ENCODE results near the gene SNED1.
"Not testable (repeated sequence)": the region's sequence is repeated elsewhere in the genome, so short reads cannot be mapped to it uniquely, and the experiment has no call there.

Gene SNED1

DNA sequence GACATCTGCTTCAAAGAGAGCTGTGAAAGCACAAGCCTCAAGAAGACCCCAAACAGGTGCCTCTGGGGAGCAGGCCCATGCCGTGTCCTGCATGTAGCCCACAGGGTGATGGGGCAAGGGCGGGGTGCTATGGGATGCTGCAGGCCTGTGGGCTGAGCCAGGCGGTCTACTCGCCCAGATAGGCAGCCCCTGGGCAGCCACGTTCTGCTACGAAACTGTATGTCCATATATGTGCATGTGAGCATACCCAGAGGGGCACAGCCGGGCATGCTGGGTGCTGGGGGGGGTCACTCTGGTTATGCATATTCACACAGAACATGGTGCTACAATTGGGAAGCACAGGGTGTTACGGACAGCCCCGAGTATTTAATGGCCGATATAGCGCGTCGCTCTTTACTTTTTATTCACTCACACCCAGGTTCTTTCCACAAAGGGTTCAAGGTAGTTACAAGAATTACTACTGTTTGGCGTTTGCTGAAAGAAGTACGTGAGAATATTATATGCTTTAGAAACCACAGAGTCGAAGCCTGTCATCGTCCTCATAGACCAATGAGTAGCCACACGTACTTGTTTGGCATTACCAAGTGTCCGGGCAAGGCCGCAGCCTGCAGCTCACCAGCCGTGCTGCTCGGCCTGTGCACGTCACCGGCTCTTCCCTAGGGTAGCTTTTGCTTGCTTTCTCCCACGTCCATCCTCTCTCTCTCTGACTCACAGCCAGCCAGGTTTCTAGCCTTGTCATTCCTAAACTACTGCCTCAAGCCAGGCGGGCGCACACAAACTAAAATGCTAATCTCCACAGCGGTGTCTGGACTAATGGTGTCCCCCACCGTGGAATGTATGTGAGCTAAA, 89.2 kb downstream of the SNED1 start:
- in situ Hi-C loops (cut with HindIII; ENCODE audit: low pct_unique_long_range_greater_than_20kb, low sequenced_read_pairs): no loop called here
- no peak for DNase-seq (ENCODE audit: low read depth in 1 of 2, low spot score in 1 of 2)
- TF ChIP-seq JUND (IDR thresholded peaks at IDR 0.05; ENCODE audit: low read depth): no peak

GRCh38 chr2:241088376-241088775, 90.0 kb downstream of the SNED1 start:
- DNase-seq (ENCODE audit: low read depth in 1 of 2, low spot score in 1 of 2): no peak
- TF ChIP-seq JUND (IDR thresholded peaks at IDR 0.05; ENCODE audit: low read depth): no peak
- in situ Hi-C loops (cut with HindIII; ENCODE audit: low pct_unique_long_range_greater_than_20kb, low sequenced_read_pairs): no loop called here

DNA sequence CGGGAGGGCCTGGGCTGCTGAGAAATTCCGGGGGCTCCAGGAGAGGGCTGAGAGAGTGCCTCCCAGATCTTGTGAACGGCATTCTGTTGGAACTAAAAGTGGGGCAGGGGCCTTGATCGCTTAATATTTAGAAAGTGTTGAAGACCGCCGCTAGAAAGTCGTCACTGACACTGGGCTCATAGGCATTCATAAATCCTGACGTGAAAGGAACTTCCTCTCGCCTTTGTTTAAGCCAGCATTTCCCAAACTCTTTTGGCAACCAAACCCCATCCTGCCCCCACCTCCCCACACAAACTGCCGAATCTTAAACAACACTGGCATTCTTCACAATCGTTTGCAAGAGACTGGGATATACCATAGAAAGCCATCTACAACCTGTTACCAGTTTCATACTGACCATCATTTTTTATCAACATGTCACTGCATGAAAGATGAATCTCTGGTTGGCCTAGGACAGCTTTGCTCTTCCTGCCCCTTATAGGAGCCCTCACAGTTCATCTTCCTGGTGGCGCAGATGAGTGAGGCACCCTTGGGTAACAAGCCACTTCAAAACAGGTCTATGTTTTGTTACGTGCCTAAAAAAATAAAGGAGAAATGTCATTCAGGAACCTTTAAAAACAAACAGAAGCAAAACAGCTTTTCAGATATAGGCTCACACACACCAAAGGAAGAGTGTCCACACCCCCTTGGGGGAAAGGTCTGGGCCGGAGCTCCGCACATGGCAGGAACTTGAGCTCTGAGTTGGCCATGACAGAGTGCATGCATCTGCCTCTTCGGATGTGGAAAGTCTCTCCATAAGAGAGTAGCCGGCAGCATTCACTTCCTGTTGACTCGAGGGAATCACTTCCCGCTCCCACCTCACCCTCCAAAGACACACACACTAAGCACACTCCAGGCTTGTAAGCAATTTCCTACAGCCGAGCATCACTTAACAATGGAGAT, 90.6 kb downstream of the SNED1 start:
- in situ Hi-C loops (cut with HindIII; ENCODE audit: low pct_unique_long_range_greater_than_20kb, low sequenced_read_pairs): no loop called here
- no peak for TF ChIP-seq JUND (IDR thresholded peaks at IDR 0.05; ENCODE audit: low read depth)
- no peak for DNase-seq (ENCODE audit: low read depth in 1 of 2, low spot score in 1 of 2)

DNA sequence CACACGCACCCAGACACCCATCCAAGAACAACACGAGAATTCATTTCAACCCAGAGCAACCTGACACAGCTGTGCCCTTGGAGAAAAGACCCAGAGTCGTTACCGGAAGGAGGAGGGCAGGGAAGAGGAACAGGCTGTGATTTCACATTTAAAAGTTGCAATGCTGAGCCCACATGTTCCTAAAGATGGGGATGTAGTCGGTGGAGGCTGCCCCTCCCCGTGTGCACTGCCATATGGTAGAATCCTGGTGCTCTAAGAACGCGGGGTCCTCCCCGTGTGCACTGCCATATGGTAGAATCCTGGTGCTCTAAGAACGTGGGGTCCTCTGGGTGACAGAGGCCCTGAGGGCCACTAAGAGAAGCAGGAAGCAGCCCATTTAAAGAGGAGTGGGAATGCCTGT, 92.8 kb downstream of the SNED1 start:
- no peak for DNase-seq (ENCODE audit: low read depth in 1 of 2, low spot score in 1 of 2)
- no peak for TF ChIP-seq JUND (IDR thresholded peaks at IDR 0.05; ENCODE audit: low read depth)
- in situ Hi-C loops (cut with HindIII; ENCODE audit: low pct_unique_long_range_greater_than_20kb, low sequenced_read_pairs): no loop called here

GRCh38 chr2:241091734-241092445, 93.5 kb downstream of the SNED1 start:
- DNase-seq (ENCODE audit: low read depth in 1 of 2, low spot score in 1 of 2): no peak
- no peak for TF ChIP-seq JUND (IDR thresholded peaks at IDR 0.05; ENCODE audit: low read depth)
- in situ Hi-C loops (cut with HindIII; ENCODE audit: low pct_unique_long_range_greater_than_20kb, low sequenced_read_pairs): no loop called here

DNA sequence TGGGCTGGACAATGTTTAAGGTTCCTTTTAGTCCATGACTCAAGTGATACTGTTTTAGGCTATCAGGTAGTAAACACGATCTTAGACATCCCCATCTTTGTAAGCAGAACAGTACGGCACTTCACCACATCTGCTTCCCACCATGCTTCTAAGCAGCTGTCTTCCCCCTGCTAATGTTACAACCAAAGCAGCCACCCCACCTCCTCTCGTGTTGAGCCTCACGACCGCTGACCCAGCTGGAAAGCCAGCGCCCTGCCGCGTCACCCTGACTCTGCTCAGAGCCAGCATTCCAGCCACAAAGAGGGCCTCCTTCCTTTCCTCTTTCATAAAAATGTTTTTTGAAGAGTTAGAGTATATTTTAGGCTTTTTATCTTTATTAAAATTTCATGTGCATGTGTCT, 94.3 kb downstream of the SNED1 start:
- TF ChIP-seq JUND (IDR thresholded peaks at IDR 0.05; ENCODE audit: low read depth): no peak
- no peak for DNase-seq (ENCODE audit: low read depth in 1 of 2, low spot score in 1 of 2)
- in situ Hi-C loops (cut with HindIII; ENCODE audit: low pct_unique_long_range_greater_than_20kb, low sequenced_read_pairs): no loop called here

DNA sequence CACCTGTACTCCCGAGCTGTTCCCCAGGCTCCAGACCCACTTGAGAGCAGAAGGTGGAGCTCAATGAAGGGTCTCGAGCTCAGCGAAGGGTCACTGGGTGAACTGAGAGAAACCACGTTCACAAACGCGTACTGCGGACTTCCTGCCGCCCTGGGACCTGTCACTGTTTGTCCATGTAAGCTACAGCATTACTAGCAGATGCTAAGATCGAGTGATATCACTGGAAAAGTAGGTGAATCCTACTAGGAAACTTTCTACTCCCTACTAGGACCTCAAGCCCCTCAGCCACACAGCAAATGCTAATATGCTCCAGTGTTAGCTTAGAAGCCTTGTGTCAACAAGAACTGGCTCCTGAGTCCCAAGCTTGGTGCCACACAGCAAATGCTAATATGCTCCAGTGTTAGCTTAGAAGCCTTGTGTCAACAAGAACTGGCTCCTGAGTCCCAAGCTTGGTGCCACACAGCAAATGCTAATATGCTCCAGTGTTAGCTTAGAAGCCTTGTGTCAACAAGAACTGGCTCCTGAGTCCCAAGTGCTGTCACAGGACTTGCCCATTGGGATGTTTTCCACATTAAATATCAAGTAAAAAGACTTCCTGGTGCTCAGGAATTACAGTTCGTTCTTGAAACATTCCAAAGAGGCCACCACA, 94.8 kb downstream of the SNED1 start:
- DNase-seq (ENCODE audit: low read depth in 1 of 2, low spot score in 1 of 2): peak in 1 of 2 experiments; percentile 80
- in situ Hi-C loops (cut with HindIII; ENCODE audit: low pct_unique_long_range_greater_than_20kb, low sequenced_read_pairs): not testable (repeated sequence)

DNA sequence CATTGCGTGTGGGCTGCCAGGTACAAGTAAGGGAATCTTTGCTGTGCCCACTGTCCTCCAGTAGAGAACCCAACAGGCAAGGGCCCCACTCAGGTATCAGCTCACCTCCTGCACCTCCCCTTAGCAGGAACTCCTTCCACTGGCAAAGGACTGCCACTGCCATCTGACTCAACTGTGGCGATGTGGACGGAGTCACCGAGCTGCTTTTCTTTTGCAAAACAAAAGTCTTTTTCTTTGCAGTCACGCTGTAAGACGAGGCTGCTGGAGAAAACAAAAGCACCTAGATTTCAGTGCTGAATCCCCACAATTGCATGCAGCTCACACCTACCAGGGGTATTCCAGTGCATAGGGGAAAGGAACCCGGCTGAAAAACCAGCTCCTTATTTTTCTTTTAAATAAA, 95.8 kb downstream of the SNED1 start:
- no peak for TF ChIP-seq JUND (IDR thresholded peaks at IDR 0.05; ENCODE audit: low read depth)
- DNase-seq (ENCODE audit: low read depth in 1 of 2, low spot score in 1 of 2): no peak
- in situ Hi-C loops (cut with HindIII; ENCODE audit: low pct_unique_long_range_greater_than_20kb, low sequenced_read_pairs): no loop called here

- TF ChIP-seq JUND (IDR thresholded peaks at IDR 0.05; ENCODE audit: low read depth): no peak
- DNase-seq (ENCODE audit: low read depth in 1 of 2, low spot score in 1 of 2): no peak
- in situ Hi-C loops (cut with HindIII; ENCODE audit: low pct_unique_long_range_greater_than_20kb, low sequenced_read_pairs): no loop called here
These were observed 96.6 kb downstream of the SNED1 start for GRCh38 chr2:241094924-241095420.

DNA sequence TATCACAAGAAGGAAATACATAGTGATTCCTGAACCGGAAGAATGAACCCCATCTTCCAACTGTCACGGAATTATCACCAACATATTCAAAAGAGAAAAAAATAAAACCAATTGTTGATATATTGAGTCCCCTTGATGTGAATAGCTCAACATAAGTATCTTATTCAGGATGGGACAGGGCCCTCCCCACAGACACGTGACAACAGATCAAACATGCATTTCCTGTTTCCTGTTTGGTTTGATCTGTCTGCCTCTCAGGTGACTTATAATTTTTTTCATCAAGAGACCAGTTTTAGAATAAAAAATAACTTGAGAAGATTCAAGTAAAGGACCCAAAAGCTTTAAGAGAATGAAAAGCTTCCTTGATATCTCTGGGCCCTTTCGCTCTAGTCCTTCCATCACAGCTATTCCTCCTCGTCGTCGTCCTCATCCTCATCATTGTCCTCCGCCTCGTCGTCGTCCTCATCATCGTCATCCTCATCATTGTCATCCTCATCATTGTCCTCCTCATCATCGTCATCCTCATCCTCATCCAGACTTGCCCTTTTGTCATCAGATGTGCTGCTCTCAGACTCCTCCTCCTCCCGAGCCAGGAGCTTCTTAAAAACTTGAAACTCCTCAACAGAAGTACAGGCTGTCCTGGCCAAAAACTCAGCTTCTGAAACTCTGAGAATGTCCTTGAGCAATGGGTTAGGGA, 97.3 kb downstream of the SNED1 start:
- in situ Hi-C loops (cut with HindIII; ENCODE audit: low pct_unique_long_range_greater_than_20kb, low sequenced_read_pairs): no loop called here
- TF ChIP-seq JUND (IDR thresholded peaks at IDR 0.05; ENCODE audit: low read depth): no peak
- no peak for DNase-seq (ENCODE audit: low read depth in 1 of 2, low spot score in 1 of 2)

DNA sequence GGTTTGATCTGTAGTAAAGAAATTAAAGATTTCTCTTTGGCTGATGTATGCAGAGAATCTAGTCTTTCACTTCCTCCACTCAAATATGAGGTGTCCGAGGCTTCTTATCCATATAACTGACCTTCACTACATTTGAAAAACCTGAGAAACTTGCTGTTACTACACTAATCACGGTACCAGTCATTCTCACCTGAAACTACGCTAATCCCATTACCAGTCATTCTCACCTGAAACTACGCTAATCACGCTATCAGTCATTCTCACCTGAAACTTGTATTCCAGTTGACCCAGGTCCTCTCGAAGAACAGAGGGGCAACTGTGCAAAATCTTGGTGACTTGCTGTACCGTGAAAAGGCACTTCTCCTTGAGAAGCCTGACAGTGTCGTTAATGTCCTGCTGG, 98.6 kb downstream of the SNED1 start:
- no peak for DNase-seq (ENCODE audit: low read depth in 1 of 2, low spot score in 1 of 2)
- in situ Hi-C loops (cut with HindIII; ENCODE audit: low pct_unique_long_range_greater_than_20kb, low sequenced_read_pairs): no loop called here
- TF ChIP-seq JUND (IDR thresholded peaks at IDR 0.05; ENCODE audit: low read depth): no peak
